ENCODE data around the gene COL4A2.

GRCh38 chr13:110309661-110310524 is 2.8 kb downstream of the COL4A2 start:
- TF ChIP-seq CTCF (IDR thresholded peaks at IDR 0.05; ENCODE audit: low read length) (no peak), EZH2 (IDR thresholded peaks at IDR 0.05; ENCODE audit: borderline replicate concordance, low read length) (no peak)
